Sigmoid colon (tissue), 3 donors: ENCODE results near the gene CDK11B.

Experiments
- CTCF ChIP-seq, 4 experiments: fragments of 450-650 bp in 3 of 4; fragments of 200-600 bp in 1 of 4; IDR thresholded peaks; one replicate each; pipeline ENCODE4 v1.5.1; 2016 to 2019; ENCODE audit warnings: antibody characterized with exemption in 4 of 4, mild to moderate bottlenecking in 3 of 4, moderate library complexity in 2 of 4
- POLR2A ChIP-seq, 2 donors: fragments of 450-650 bp; IDR thresholded peaks; one replicate each; pipeline ENCODE4 v1.6.1; 2016; ENCODE audit warnings: antibody characterized with exemption in 2 of 2, mild to moderate bottlenecking in 2 of 2, moderate library complexity in 2 of 2

- TF ChIP-seq CTCF (IDR thresholded peaks at IDR 0.05) (no peak), POLR2A (IDR thresholded peaks at IDR 0.05) (no peak)
Observed at GRCh38 chr1:1623181-1623630, 35.6 kb downstream of the CDK11B start.
